Progenitor cell of endocrine pancreas (in vitro differentiated cells): ENCODE data around the gene MAJIN. TPM values are rescaled to one million over a fixed set of nuclear protein-coding genes. Genes with fewer than 3 reads are reported as not detected.
A peak's percentile ranks its signal among the peaks of the same experiment; 100 is the strongest.

Source experiments
- DNase-seq: peaks from one replicate; pipeline ENCODE4 v3.0.0; 2021; ENCODE audit warnings: low spot score; ENCODE audit not compliant: unreplicated experiment
- H3K27ac Mint-ChIP-seq: 2 replicates; pipeline ENCODE4 v1.8.0; 2021; ENCODE audit warnings: mild to moderate bottlenecking, moderate library complexity, mixed read lengths
- H3K27me3 Mint-ChIP-seq: 2 replicates; pipeline ENCODE4 v1.8.0; 2021; ENCODE audit warnings: mixed read lengths
- H3K36me3 Mint-ChIP-seq: 2 replicates; pipeline ENCODE4 v1.8.0; 2022; ENCODE audit warnings: mixed read lengths; ENCODE audit not compliant: insufficient read depth
- H3K4me1 Mint-ChIP-seq: 2 replicates; pipeline ENCODE4 v1.8.0; 2021; ENCODE audit warnings: low read depth, mixed read lengths
- H3K4me3 Mint-ChIP-seq: 2 replicates; pipeline ENCODE4 v1.8.0; 2021; ENCODE audit warnings: low read depth, mild to moderate bottlenecking, moderate library complexity, mixed read lengths
- H3K9me3 Mint-ChIP-seq: 2 replicates; pipeline ENCODE4 v1.8.0; 2021; ENCODE audit warnings: low read depth, mixed read lengths
- CTCF ChIP-seq: fragments of 200-600 bp; sonication (generic); IDR thresholded peaks from one replicate; pipeline ENCODE4 v1.5.0; 2021; ENCODE audit warnings: antibody characterized with exemption, mild to moderate bottlenecking; ENCODE audit not compliant: unreplicated experiment
- total RNA-seq: library from RNA; stranded (reverse); gene quantifications from 2 replicates; pipeline ENCODE4 v1.2.1, GENCODE V29; 2021

Gene MAJIN
- total RNA-seq, 1 donor from 2014 or later = not detected

- Mint-ChIP-seq H3K4me1 (peaks cover 9% of the 10 kb centered on the region), H3K27ac (no peak overlapping the region), H3K36me3 (peaks cover 9% of the 10 kb centered on the region), H3K9me3 (no peaks in the 10 kb centered on the region), H3K27me3 (no peaks in the 10 kb centered on the region), H3K4me3 (no peak overlapping the region)
- TF ChIP-seq CTCF = no peak
- DNase-seq = no peak
Measured at GRCh38 chr11:64930340-64930739, 41.6 kb downstream of the MAJIN start.

GRCh38 chr11:64929625-64930024 is 42.3 kb downstream of the MAJIN start:
- peaks cover 3% of the 10 kb centered on the region for H3K27me3 Mint-ChIP-seq
- no peak overlapping the region for H3K4me3 Mint-ChIP-seq
- H3K9me3 Mint-ChIP-seq = no peaks in the 10 kb centered on the region
- peaks cover 8% of the 10 kb centered on the region for H3K4me1 Mint-ChIP-seq
- DNase-seq = no peak
- TF ChIP-seq CTCF = no peak
- H3K27ac Mint-ChIP-seq = no peak overlapping the region
- H3K36me3 Mint-ChIP-seq = peaks cover 9% of the 10 kb centered on the region

- H3K4me1 Mint-ChIP-seq = peaks cover 6% of the 10 kb centered on the region
- H3K36me3 Mint-ChIP-seq = peaks cover 9% of the 10 kb centered on the region
- TF ChIP-seq CTCF = no peak
- no peak overlapping the region for H3K27ac Mint-ChIP-seq
- H3K4me3 Mint-ChIP-seq = no peak overlapping the region
- H3K9me3 Mint-ChIP-seq = no peaks in the 10 kb centered on the region
- no peak for DNase-seq
- peaks cover 3% of the 10 kb centered on the region for H3K27me3 Mint-ChIP-seq
Measured at GRCh38 chr11:64928957-64929356, 43.0 kb downstream of the MAJIN start.

GRCh38 chr11:64926689-64927088 is 45.2 kb downstream of the MAJIN start:
- Mint-ChIP-seq H3K36me3 (peaks cover 7% of the 10 kb centered on the region), H3K27ac (no peak overlapping the region), H3K9me3 (no peaks in the 10 kb centered on the region), H3K4me1 (peaks cover 6% of the 10 kb centered on the region), H3K4me3 (peak overlapping the region; percentile 37), H3K27me3 (peaks cover 3% of the 10 kb centered on the region)
- DNase-seq = no peak
- no peak for TF ChIP-seq CTCF

- no peak for DNase-seq
- H3K9me3 Mint-ChIP-seq = no peaks in the 10 kb centered on the region
Measured at GRCh38 chr11:64925536-64926436, 46.1 kb downstream of the MAJIN start.

More at GRCh38 chr11:64925536-64926436, 46.1 kb downstream of the MAJIN start:
- no peak for TF ChIP-seq CTCF
- Mint-ChIP-seq H3K4me1 (peaks cover 6% of the 10 kb centered on the region), H3K36me3 (peaks cover 5% of the 10 kb centered on the region), H3K27ac (no peak overlapping the region), H3K4me3 (peak overlapping the region; percentile 87), H3K27me3 (peaks cover 3% of the 10 kb centered on the region)
